GM19468 (cell line): Measurements from ENCODE around the gene CDH23.

Experiments used
- ATAC-seq: cut with Tn5 transposase; IDR thresholded peaks from one replicate; pipeline ENCODE4 v1.9.1; 2021; ENCODE audit warnings: mild to moderate bottlenecking, moderate library complexity, moderate number of reproducible peaks; ENCODE audit not compliant: unreplicated experiment; ENCODE audit errors: extremely low read depth

CDH23 gene

DNA sequence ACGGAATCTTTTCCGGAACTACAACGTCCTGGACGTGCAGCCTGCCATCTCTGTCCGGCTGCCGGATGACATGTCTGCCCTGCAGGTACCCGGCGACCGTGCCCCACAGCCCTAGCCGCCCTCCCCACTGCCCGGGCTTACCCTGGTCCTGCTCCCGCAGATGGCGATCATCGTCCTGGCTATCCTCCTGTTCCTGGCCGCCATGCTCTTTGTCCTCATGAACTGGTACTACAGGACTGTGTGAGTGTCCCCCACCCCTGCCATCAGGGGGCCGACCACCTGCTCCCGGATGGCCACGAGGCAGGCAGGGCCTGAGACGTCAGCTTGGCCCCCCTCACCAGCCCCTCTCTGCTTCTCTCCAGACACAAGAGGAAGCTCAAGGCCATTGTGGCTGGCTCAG, 414.6 kb downstream of the CDH23 start:
- no peak for ATAC-seq

DNA sequence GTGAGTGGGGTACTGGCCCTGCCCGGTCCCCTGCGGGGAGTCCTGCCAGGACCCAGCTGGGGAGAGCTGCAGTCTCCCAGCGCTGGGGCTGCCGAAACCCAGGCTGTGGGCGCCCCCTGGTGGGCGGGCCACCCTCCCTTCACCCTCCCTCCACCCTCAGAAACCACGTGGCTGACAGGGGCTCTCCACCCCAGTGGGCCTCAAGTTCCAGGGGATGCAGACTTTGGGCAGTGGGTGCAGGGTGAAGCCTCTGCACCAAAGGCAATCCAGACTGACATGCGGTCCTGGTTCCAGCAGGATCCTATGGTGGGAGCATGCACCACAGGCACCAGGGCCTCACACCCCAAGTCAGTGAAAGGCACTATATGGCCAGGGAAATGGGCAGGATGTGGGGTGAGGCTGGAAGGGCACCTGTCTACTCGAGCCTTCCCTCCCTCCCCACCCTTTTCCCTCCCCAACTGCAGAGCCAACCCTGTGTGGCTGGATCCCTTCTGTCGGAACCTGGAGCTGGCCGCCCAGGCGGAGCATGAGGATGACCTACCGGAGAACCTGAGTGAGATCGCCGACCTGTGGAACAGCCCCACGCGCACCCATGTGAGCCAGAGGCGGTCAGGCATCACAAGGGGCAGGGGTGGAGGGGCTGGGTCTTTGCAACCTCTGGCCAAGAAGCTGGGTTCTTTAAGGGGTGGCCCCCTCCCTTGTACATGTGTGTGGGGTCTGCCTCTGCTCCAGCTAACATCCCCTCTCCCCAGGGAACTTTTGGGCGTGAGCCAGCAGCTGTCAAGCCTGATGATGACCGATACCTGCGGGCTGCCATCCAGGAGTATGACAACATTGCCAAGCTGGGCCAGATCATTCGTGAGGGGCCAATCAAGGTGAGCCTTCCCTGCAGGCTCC, 415.5 kb downstream of the CDH23 start:
- ATAC-seq = no peak

DNA sequence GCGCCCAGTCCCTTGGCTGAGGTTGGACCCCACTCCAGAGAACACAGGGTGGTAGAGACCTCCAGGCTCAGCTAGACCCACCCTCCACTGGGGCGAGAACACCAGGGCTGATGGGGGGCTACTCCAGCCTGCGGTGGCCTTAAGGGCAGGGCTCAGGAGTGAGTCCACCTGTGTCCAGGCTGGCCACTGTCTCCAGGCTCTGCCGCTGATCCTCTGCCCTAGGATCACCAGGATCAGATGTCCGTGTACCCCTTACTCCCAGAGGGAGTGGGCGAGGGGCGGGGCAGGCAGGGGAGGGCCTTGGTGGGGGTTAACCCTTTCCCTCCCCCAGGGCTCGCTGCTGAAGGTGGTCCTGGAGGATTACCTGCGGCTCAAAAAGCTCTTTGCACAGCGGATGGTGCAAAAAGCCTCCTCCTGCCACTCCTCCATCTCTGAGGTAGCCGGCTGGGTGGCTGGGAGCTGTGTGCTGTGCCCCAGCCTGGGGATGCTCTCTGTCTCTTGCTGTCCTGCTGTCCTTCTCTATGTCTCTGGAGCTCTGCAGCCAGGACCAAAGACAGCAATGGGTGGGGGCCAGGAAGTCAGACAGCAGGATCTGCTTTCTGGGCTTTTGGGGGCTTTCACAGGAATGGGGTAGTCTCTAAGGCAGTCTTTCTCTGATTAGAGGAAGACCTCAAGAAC, 416.3 kb downstream of the CDH23 start:
- ATAC-seq = no peak

DNA sequence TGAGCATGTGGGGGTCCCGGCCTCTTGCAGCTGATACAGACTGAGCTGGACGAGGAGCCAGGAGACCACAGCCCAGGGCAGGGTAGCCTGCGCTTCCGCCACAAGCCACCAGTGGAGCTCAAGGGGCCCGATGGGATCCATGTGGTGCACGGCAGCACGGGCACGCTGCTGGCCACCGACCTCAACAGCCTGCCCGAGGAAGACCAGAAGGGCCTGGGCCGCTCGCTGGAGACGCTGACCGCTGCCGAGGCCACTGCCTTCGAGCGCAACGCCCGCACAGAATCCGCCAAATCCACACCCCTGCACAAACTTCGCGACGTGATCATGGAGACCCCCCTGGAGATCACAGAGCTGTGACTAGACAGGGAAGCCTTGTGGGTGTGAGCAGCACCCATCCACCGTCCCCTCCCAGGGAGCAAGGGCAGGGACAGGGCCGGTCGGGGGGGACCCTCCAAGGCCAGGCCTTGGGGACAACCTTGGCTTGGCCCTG, 418.2 kb downstream of the CDH23 start:
- no peak for ATAC-seq

DNA sequence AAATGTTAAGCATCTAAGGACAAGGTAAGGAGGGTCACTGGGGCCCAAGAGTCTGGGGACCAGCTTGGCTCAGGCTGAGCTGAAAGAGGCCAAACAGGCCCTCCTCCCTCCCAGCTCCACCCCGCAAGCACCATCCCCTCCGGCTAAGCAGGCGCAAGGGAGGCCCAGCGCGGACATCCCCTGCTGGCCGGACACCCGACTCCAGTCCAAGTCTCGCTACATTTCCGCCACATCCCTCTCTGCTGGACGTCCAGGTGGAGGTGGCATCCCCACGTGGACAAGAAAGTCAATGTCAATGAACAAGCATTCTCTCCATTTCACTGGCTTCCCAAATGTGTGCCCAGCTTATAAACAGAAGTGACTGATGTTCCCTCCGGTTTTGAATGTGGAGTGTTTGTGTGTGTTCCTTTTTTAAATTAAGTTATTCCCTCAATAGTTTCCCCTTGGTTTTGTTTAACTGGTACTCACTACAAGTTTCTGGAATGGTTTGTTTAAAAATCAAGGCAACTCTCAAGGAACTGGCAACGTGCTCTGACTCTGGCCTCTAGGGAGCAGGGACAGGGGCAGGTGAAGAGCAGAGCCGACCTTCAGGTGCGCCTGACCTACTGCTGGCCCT, 418.9 kb downstream of the CDH23 start:
- no peak for ATAC-seq

DNA sequence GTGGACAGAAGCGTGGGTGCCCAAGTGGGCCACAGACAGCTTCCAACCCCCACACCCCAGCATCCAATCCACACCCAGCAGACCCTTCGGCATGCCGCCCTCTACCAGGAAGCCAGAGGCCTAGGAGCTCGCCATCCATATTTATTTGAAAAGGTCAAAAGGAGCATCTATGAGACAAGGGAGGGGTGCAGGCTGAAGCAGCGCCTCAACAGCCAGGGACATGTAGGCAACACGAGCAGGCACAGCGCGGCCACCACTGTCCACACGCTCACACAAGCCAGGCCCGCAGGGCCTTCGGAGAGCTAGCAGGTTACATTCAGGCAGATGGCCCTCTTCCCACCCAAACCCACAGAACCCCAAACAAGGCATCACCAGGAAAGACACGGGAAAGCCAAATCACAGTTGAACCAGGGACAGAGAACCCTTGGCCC, 419.7 kb downstream of the CDH23 start:
- ATAC-seq = no peak

DNA sequence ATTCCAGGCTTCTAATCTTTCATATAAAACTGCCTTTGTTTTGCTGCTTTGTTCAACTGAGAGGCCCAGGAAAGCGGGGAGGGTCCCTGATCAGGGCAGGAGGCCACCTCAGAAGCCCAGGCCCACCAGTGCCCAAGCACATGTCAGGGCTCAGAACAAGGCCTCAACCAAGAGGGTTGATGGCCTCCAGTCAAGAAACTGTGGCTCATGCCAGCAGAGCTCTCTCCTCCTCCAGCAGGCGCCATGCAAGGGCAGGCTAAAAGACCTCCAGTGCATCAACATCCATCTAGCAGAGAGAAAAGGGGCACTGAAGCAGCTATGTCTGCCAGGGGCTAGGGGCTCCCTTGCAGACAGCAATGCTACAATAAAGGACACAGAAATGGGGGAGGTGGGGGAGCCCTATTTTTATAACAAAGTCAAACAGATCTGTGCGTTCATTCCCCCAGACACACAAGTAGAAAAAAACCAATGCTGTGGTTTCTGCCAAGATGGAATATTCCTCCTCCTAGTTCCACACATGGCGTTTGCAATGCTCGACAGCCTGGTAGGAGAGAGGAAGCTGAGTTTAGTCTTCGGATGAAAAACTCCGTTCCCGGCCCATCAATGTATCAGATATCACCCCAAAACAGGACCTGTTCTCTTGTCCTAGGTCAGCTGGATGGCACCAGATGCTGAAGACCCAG, 420.4 kb downstream of the CDH23 start:
- ATAC-seq = no peak

DNA sequence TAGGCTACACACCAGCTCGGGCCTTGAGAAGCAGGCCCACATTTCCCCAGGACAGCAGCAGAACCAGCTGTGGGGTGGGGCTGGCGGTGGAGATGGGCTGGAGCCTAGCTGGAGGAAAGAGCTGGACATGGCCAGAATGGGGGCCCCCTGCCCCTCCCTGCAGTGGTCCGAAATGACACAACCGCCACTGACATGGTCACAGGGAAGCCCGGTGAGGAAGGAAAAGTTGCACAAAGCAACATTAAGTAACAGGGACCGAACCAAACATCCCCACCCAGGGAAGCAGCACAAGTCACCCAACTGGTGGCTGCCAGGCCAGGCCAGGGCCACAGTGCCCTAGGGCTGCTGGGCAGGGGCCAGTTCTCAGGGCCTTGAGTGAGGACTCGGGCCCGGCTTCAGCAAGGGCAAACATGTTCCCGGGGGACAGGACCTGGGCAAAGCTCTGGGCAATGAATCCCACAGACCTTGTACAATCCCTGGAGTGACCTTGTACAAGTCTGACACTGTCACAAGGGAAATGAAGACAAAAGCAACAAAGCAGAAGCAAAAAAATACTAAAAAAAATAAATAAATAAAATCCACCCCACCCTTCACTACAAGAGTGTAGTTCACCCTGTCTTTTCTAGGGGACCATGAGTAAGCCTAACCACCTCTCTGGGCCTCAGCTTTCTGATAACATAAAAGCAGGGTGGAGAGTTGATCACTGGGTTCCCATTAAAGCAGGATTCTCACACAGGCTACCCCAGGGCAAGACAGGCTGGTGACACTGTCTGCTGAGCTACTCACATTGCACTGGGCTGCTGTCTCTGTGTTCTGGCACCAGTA, 421.3 kb downstream of the CDH23 start:
- no peak for ATAC-seq

DNA sequence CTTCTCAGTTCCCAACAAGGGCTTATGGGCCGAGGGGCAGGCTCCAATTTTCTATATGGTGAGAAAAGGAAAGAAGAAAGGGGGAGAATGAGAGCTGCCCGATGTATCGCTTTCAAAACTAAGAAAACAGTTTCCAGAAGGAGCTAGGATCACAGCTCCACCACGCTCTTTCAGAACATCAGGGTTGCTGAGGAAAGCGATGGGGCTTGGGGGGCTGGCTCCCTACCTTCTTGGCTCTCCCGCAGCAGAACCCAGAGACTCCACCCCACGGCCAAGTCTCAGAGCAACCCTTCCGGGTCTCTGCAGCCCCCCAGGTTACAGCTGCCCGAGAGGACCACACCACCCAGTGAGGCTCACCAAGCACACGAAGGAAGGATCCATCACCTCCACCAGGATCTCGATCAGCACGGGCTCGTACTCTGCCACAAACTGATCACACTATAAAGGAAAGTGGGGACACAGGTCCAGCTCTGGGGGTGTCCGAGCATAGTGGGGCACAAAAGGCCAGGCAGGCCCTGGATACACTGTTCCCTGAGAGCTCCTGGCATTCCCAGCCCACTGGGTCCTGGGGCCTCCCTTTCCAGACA, 422.0 kb downstream of the CDH23 start:
- no peak for ATAC-seq

DNA sequence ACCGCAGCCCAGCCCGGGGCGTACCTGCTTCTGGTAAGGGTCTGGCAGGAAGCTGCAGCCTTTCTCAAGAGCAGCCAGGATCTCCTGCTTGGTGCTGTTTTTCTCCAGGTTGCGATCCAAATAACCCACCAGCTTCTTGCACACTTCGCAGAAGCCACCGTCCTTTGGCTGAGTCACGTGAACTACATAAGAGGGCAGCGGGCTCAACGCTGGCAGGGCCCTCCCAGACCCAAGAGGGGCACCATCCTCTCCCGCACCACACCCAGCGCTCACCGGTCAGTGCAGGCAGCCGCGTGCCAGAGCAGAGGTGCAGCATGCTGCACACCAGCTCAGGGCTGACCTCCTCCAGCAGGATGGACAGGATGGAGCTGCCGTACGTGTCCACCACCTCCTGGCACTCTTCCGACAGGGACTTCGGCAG, 422.7 kb downstream of the CDH23 start:
- ATAC-seq = no peak

DNA sequence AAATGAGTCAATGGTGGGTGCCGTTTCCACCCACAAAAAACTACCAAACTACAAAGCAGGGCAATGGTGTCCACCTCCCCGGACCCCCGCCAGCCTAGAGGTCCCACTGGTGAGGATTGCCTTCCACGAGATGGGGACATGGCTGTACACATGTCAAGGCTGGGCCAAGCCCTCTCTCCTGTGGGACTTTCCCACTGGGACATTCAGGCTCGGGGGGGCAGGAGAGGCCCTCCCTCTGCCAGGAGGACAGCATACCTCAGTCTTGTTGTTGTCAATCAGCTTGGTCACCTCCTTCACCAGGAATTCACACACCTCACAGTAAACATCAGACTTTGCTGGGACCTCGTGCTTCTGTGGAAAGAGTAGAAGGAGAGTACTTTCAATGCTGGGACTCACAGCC, 423.3 kb downstream of the CDH23 start:
- ATAC-seq = no peak

DNA sequence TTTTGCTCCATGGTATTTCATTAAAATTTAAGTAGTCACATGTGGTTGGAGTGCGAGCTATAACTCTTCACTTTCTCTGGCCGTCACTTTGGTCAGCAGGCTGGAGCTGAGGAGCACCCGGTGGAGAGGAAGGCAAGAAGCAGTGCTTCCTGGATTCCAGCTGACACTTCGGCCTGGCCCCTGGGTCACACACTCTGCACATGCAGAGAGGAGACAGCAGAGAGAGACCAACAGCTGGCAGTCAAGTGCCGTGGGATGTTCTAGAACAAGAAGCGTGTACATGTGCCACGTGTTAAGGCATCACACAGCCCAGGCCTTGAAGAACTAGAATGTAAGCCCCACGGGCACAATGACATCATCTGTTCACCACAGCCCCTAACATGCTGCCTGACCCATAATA, 424.2 kb downstream of the CDH23 start:
- ATAC-seq = no peak

DNA sequence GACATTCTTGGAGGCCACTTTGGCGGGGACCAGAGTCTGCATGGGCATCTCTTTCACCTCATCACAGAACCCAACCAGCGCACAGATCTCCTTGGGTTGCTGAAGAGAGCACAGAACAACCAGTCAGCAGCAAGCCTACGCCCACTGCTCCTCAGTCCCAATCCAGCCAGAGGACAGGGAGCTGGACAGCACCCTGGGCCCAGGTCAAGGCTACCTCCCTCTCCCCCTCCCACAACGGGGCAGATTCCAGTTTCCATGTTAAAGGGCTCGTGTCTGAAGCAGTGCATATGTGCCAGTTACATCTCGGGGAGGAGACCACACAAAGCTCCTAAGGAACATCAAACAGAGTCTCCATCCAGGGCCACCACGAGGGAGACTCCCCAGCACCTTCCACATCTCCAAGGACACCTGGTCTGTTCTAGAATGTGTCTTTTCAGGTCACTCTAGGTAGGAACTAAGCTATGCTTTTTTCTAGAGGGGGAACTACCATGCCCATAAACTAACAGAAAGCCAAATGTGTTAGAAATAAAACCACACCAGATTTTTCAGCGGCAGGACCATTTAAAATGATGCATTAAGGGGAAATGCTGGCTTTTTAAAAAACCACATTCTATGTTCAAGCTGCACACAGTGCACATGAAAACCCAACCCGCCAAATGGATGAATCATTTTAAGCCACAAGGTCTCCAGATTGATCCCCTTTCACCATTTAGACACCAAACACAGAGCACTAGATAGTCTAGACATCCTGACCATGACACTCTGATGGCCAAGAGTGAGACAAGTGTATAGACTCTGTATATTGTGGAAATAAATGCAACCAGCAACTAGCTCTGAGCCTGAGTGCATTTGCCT, 425.4 kb downstream of the CDH23 start:
- ATAC-seq = no peak

DNA sequence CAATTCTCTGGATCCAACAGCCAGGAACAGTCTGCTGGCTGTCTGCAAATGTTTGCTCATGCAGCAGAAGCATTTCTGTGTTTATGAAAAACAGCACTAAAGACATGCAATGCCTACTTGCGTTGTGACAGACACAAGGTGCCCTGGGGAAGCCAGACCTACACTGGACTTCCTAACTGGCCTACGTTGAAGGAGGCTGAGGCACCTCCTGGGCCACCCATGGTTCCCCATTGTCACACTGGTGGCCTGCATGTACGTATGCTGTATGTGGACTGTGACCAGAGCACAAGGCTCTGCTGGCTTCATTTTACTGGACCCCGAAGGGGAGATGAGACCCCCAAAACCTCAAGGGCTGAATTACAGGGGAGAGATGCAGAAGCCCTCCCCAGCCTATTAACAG, 426.6 kb downstream of the CDH23 start:
- ATAC-seq = no peak

DNA sequence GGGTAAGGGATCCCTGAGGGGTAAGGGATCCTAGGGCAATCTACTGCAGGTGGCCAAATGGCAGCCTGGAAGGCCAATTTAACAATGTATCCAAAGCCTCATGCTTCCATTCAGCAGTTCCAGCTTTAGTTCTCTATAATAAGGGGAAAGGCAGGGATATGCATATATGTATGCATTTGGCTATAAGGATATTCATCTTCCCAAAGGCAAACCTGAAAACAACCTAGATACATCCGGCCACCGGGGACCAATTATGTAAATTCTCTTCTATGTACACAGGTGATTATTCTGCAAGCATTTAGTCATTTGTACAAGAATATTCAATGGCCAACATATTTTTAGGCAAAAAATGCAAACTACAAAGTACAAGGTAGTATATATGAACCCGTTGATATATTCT, 427.6 kb downstream of the CDH23 start:
- no peak for ATAC-seq

DNA sequence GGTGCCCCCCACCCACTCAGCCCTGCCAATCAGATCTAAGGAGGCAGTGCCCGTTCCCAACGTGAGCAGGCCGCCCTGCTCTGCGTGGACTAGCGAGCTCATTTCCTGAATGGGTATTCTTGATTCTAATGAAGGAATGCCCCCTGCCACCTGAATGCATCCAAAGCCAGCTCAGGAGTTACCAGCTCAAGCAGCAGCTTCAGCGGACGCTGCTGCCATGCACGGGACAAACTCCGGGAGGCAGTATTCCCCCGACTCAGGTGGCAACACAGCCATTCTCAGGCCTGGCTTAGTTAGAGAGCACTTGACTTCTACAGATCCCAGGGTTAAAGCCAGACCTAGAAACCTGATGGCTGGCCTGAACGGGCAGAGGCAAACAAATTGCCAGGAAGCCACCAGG, 428.5 kb downstream of the CDH23 start:
- ATAC-seq = no peak

DNA sequence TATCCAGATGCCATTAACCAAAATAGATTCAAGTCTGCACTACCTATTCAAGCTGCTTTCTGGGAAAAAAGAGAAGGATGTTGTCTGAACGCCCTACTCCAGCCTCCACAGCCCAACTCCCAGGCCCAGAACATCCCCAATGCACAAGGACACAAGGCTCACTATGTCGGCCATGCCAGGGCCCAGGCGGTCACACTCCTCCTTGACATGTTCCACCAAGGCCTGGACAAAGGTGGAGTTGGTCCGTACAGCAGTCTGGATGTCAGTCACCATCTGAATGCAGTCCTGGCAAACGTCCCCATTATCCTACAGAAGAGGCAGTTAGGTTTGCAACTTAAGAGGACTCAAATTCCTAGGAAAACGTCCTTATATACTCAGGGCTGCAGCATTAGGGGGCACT, 431.1 kb downstream of the CDH23 start:
- no peak for ATAC-seq

DNA sequence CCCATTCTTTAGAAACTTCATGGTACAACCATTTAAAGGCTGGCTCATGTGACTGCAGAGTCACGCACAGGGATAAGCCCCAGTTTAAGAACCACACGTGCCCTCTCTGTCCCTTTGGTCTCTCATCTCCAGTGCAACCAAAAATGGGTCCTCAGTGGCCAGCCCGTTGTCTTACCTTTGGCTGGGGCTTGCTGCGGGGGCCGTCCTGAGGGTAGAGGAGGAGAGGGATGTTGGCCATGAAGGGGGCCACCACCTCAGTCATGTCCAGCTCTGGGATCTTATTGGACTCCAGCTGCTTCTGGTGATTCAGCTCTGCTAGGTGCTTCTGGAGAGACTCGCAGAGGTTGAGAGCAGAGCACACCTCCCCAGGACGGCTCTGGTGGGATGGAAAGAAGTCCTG, 432.0 kb downstream of the CDH23 start:
- no peak for ATAC-seq
